GM21619 (cell line): Measurements from ENCODE around the gene TWNK.
A peak's percentile ranks its signal among the peaks of the same experiment; 100 is the strongest.

Source experiments
- ATAC-seq: cut with Tn5 transposase; IDR thresholded peaks from one replicate; pipeline ENCODE4 v1.9.1; 2021; ENCODE audit not compliant: unreplicated experiment

Gene TWNK

DNA sequence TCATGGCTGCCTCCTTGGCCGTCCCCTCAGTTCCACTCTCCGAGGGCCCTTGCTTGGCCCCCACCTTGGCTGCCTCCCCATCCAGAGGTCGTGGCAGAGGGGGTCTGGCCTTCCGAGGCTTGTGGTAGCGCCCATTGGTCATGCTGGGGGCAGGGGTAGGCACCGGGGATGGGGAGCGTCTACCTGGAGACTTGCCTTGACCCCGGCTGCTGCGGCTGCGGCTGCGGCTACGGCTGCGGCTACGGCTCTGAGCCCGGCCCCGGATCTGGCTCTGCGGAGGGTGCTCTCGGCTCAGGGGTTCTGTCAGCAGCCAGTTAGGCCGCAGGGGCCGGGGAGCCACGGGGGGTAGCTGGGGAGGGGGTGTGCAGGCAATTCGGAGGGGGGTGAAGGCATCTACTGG, 23.0 kb downstream of the TWNK start:
- no peak for ATAC-seq

DNA sequence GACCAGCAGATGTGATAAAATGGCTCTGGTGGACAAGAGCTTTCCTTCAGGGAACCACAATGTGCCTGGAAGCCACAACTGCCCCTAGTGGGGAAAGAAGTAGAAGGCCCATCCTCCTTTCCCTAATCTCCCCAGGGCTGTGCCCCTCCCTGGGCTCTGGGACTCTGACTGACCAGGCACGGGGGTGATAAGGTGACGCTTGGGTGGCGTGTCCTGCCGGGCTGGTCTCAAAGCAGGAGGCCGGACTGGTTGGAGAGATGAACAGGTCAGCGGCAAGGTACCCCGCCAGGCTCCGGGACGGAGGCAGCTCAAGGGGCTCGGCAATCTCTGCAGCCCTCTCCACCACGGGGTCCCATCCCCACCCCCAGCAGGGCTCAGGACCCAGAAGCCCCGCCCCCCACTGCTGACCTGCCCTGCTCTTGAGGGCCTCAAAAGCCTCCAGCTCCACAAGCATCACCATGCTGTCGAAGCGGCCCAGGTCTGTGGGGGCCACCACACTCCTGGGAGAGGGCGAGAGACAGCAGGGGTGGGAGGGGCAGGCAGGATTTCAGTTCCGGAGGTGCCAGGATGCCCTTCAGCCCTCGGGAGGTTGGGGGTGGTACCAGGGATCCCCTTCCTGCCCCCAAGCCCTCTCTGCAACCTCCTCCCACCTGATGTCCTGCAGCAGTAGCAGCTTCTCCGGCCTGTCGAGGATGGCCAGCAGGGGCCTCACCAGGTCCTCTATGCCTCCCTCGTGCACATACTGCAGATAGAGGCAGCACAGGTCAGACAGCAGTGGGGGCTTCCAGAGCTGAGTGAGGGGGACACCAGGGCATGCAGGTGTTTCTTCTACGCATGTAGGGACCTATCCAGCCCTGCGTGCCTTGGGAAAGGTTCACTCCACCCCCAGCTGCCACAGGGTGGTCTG, 24.4 kb downstream of the TWNK start:
- no peak for ATAC-seq

DNA sequence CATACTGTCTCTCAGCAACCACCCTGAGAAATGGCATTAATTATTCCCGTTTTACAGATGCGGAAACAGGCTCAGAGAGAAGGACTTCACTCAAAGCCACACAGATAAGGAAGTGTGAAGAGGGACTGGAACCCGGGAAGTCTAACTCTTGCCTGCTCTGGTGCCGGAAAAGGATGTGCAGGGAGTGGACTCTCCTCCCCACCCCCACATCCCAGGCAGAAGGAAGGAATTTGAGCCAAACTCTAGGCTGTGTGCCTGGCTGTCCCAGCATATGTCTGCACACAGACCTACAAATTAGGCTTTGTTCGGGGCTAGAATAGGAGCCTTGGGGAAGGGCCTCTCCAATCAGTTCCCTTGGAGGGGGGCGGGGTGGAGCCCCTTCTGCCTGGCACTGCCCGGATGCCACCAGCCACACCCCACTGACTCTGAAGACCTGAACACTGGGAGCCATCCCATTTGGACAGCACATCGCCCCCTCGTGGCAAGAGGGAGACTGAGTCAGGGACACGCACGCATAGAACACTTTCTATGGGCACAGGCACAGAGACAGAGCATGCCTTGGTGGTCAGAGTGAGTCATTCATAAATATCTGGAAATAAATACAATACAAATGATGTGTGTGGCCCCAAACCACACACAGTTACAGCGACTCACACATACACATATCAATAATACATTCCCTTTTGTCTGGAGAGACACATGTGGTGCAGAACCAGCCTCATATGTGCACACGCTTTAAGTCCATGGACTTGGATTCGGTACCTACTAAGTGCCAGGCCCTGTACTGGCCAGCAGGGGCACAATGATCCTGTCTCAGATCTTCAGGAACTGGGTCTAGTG, 25.4 kb downstream of the TWNK start:
- peak; percentile 78 for ATAC-seq

DNA sequence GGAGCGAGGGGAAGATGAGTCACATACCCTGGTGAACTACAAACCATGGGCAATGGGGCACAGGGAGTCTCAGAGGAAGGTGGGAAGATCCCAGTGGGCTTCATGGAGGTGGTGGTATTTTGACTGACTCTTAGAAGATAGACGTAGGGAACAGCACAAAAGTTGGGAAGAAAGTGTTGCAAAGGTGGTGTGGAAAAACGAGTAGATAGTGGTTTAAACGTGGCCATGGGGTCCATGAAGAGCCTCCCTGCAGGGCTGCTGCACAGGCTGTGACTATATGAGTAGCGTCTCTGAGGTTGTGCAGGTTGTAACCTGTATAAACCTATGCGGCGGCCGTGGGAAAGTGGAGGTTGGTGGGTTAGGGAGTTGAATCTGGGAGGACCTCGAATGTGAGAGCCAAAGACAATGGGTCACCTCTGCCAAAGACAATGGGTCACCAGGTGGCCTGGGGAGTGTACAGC, 26.1 kb downstream of the TWNK start:
- ATAC-seq, result no peak

DNA sequence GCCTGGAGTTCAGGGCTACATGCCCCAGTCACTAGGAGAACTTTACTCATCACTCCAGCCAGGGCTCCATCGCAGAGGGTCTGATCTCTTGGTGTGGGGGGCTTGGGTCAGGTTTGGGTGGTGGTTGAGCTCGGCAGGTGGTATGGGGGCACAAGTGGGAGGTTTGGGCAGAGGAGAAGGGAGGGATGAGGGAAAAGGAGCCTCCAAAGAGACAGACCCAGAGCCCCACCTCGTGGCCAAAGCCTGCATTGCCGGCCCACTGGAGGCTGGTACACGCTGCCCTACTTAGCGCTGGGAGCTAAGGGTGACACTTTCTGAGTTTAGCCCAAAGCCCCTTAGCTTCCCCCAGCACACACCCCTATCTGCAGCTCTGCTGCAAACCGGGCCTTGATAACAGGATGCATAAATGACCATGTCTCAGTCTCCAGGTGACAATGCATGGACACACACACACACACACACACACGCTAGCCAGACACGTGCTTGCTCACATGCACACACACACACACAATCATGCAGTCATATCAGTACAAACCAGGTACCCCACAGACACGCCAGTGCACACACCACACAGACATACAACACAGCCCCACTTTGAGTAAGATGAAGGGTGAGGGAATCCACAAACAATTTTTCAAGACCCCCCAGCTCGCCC, 27.0 kb downstream of the TWNK start:
- ATAC-seq, result no peak

DNA sequence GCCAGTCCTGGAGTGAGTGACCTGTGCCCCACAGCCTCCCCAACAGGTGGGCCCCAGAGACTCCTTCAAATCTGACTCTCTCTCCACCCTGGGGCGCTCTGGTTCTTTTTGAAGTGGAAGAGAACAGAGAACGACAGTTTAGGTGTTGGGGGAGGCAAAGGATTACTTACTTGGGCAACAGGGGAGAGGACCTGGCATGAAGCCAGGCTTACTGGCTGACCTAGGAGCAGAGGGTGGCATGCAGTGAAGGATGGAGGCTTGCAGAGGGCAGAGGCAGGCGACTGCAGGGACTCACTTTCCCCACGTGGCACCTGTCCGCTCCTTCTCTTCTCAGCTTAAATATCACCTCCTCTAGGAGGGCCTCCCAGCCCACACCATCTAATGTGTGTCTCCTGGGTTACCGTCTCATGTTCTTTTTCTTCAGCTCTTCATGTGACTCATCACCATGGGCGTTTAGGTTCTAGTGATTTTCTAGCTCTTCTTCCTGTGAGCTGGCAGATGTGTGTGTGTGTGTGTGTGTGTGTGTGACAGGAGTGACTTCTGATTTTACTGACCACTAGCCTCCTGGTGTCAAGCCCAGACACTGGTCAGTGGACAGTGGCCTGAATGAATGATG, 27.7 kb downstream of the TWNK start:
- ATAC-seq, result no peak

DNA sequence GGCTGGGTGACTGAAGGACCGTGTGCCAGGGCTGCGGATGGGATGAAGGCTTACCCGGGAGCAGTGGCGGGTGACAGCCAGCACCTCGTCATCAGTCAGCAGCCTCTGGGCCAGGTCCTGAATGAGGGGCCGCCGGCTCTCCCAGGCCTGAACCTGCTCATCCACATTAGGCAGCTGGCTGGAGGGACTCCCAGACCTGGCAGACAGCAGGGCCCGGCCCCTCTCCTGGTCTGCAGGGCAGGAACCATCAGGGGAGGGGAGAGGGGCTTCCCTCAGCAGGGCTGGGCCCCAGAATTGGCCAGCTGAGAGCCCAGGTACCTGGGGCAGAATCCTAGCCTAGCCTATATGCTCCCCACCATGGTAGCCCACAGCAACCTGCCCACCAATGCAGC, 28.2 kb downstream of the TWNK start:
- no peak for ATAC-seq

DNA sequence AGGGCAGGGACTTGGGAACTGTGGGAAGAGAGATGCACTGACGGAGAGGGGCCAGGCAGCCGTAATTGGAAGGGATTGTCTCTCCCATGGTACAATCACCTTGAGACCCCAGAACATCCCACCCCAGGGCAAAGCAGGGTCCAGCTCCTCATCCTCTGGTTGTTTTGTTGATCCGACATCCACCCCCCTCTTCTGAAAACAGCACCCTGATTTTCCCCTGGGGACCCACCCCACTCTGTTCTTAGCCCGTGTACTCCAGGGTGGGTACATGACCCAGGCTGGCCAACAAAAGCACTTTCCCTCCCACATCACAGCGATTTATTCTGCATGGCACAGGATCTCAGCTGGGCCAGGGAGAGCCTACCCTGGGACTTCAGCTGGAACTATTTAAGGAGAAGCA, 29.5 kb downstream of the TWNK start:
- ATAC-seq, result no peak

DNA sequence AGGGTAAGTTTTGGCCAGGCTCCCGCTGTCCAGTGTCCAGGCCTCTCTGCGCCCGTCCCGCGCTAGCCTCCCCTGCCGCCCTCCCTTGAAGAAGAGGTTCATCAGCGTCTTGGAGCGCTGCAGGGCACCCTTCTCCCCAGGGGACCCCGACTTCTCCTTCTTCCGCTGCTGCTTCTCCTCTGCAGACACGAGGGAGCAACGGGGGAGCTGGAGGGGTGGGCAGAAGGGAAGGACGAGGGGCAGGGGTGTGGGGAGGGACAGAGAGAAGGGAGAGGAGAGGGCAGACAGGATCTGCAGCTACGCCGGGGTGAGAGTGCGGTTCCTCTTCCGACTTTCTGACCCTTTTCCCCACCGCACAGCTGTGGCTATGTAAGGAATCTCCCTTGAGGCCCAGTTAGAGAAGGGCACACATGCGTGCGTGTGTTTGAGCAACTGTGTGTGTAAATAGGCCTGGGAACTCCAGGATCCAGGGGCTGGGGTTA, 30.8 kb downstream of the TWNK start:
- ATAC-seq, result no peak

DNA sequence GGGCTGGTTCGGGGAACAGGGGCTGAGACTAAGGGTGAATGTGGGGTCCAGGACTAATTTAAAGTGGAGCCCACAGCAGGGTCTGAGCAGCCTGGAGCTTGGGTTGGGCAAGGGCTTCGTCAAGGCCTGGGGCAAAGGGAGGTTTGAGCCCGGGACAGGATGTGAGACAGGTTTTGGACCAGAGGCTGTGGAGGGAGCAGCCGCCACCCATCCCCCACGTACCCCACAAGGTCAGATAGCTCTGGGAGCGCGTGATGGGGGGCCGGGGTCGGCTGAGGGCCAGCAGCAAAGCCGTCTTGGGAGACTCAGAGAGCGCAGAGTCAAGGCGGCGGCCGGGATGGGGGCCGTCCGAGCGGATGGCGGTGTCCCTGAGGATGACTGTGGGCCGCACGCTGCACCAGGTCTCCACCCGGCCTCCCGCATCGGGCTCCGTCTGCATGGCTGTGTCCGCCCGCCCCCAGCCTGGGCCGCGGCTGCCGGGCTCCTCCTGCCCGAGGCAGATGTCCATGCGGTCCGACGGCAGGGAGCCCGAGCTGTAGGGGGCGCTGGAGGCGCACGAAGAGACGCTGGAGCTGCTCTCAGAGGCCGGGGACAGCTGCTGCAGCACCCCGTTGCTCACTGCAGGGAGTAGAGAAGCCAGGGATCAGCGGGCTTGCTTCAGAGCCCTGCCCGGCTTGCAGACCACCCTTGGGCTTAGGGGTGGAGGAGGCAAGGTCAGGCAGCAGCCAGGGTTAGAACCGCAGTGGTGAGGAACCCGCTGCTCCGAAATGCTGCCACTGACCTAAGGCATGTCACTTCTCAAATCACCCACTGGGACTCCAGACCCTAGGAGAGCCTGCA, 31.5 kb downstream of the TWNK start:
- no peak for ATAC-seq

DNA sequence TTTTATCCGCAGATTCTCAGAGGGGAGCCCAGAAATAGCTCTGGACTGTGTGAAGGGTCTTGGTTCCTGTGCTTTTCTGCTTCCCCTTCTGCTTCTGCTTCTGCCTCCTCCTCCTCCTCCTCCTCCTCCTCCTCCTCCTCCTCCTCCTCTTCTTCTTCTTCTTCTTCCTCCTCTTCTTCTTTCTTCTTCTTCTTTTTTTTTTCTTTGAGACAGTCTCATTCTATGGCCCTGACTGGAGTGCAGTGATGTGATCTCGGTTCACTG, 32.0 kb downstream of the TWNK start:
- no peak for ATAC-seq

DNA sequence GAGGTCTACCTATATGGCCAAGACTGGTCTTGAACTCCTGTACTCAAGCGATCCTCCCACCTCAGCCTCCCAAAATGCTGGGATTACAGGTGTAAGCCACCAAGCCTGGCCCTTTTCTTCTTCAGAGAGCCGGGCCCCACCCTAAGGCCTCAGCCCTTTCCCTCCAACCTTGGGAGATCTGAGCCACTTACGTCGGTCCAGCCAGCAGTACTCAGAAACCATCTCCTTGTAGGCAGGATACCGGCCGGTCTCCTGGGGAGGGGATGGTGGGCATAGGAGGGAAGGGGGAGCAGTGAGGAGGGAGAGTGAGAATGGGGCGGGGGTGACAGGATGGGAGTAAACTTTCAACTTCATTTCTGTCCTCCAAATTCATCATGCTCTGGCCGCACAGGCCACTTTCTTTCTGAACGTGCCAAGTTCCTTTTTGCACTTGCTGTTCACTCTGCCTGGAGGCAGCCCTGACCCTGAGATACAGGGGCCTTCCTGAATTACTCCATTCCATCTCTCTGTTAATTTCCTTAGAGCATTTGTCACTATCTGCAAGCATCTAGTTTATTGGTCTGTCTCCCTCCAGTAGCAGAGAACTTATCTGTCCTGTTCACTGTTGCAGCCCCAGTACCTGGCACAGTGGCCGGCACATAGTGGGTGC, 33.2 kb downstream of the TWNK start:
- ATAC-seq, result no peak

DNA sequence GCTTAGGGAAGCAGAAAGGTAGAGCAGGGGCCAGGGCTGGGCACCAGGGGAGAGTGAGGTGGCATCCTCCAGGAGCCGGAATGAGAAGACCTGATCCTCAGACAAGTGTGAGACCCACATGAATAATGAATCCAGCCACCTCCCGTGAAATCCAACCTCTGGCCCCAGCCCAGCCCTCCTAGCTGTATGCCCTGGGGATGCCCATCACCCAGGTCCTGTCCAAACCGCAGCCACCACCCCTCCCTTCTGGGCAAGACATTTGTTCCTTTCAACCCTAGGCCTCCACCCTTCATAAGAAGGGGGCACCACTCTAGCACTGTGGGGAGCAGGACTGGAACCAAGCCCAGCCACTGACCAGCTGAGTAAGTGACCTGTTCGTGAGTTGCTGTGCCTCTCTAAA, 33.9 kb downstream of the TWNK start:
- no peak for ATAC-seq

DNA sequence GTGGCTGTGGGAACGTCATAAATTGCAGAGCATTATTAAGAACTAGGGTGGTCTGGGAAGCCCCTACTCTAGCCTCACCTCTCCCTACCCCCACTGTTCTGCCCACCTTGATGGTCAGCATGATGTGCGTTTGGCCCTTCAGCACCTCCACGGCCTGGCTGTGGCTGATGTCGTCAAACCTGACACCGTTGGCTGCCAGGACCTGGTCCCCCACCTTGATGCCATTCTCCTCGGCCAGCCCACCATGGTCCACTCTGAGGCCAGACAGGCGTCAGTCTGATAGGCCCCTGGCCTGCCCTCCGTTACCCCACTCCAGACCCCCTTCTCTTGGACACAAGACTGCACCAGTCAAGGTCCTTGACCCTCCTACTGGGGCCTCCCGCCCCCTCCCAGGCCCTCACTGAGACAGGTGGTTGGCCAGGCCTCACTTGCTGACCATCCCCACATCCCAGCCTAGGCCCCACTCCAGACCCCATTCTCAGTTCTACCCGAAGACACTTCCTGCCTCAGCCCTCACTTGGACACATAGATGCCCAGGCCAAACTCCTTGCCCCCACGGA, 34.4 kb downstream of the TWNK start:
- no peak for ATAC-seq

DNA sequence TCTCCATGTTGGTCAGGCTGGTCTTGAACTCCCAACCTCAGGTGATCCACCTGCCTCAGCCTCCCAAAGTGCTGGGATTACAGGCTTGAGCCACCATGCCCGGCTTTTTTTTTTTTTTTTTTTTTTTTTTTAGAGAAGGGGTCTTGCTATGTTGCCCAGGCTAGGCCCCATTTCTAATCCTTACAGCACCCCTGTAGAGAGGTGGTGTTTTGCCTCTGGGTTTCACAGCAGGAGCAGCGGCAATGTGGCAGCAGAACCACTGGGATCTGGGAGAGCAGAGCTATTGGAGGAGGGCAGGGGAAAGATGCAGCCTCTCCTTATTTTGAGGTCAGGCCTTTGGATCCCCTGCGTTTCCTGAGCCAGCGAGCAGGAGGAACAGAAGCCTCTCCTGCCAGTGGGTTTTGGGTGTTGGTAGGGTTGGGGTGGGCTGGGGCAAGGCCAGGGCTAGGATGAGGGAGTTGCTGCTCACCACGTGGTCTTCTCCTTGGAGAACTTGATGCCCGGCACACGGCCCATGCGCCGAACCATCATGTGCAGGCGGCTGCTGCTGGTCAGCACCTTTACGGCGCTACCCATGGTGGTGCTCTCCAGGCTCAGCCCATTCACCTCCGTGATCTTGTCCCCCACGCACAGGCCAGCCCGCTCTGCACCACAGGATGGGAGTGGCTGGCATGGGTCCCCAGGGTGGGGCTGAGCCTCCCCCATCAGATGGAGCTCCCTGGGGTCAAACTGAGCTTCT, 35.8 kb downstream of the TWNK start:
- no peak for ATAC-seq

DNA sequence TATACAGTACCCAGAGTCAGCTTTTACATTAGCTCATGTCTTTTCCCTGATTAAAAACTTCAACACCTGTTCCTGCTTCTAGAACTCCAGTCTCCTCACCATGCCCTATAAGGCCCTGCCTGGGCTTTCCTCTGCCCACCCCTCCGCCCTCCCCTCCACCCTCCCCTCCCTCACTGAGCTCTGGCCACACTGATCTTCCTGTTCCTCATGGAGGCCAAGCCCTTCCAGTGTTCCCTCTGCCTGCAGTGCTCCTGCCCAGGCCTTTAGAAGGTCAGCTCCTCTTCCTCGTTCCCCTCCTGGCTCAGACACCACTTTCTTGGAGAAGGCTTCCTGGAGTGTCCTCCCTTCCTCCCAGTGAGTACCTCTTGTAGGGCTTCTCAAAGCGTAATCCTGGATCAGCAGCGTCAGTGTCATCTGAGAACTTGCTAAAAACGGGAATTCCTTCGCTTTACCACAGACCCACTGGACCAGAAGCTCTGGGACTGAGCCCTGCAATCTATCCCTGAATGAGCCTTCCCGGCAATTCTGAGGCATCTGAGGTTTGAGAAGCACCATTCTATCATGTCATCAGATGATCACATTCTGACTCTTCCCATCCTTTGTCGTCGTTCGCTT, 39.9 kb downstream of the TWNK start:
- ATAC-seq, result no peak

DNA sequence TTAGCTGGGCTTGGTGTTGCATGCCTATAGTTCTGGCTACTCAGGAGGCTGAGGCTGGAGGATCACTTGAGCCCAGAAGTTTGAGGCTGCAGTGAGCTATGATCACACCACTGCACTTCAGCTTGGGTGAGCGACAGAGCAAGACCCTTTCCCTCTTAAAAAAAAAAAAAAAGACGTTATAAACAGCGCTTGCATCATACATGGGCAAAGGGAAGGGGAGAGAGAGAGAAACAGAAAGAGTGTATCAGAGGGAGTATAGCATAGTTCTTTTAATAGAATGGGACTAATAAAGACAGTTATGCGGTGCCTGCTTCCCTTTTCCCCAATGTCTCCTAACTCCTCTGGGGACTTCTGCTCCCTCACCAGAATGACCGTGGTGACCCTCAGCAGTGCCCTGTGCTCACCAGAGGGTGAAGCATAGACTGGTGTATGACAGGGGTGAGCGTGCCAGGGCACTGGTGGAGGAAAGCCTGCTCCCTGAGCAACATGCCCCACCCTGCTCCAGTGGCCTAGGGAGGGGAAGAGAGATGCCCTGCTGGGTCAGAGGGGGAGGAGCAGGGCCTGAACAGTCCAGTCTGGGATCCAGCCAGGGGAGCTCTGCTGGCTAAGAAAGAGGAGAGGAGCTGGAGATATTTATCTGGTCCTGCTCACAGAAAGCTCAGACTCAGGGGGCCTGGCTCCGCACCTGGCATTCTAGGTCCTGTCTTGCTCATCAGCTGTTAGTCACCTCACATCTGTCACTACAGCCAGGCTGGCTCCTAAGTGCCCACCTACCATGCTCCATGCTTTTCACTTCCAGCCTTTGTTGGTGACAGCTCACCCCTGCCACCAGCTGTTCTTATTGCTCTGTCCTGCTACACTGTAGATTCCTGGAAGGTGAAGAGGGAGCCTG, 41.3 kb downstream of the TWNK start:
- no peak for ATAC-seq
